IMR-90 (cell line): Measurements from ENCODE around the gene PRSS35. TPM values are rescaled to one million over a fixed set of nuclear protein-coding genes. Genes with fewer than 3 reads are reported as not detected.

Source experiments
- ATAC-seq: fragments of 200-7000 bp; cut with Tn5 transposase; 2 replicates; pipeline ENCODE4 v1.9.1; 2020; ENCODE audit warnings: low read depth, mild to moderate bottlenecking, moderate library complexity
- BruUV-seq: library from RNA; stranded (reverse); fragments of 400-500 nt; replicated peaks from 2 replicates; lab custom pipeline; 2021; lab: Mats Ljungman, UMichigan
- CTCF ChIA-PET: fragments of 300-600 bp; formaldehyde crosslinking; extraction: SDS; loops from one replicate; lab custom pipeline; 2021; ENCODE audit warnings: antibody characterized with exemption; lab: Yijun Ruan, JAX
- POLR2A ChIA-PET: fragments of 300-600 bp; sonication (Branson Sonifier 250); formaldehyde crosslinking; loops from one replicate; lab custom pipeline; 2022; ENCODE audit warnings: antibody characterized with exemption; ENCODE audit not compliant: unreplicated experiment; lab: Charles Lee
- DNase-seq: peaks from one replicate; pipeline ENCODE4 v3.0.0; 2013
- H2AFZ ChIP-seq: replicated peaks from 2 replicates; pipeline ENCODE3; 2013; ENCODE audit warnings: low read length, mild to moderate bottlenecking; ENCODE audit not compliant: poor library complexity
- H2AK5ac ChIP-seq: 2 replicates; pipeline ENCODE4 v1.6.1; 2013; ENCODE audit warnings: low read depth, low read length, inconsistent platforms
- H2AK9ac ChIP-seq: replicated peaks from 2 replicates; pipeline ENCODE3; 2013; ENCODE audit warnings: mild to moderate bottlenecking, low read depth, low read length, moderate library complexity; ENCODE audit not compliant: poor library complexity
- H2BK120ac ChIP-seq: 2 replicates; pipeline ENCODE4 v1.6.1; 2013; ENCODE audit warnings: low read depth, low read length, inconsistent platforms
- H2BK15ac ChIP-seq: 3 replicates; pipeline ENCODE4 v1.6.1; 2013; ENCODE audit warnings: low read depth, low read length, inconsistent platforms
- H2BK20ac ChIP-seq: 2 replicates; pipeline ENCODE4 v1.6.1; 2013; ENCODE audit warnings: low read depth, mild to moderate bottlenecking, inconsistent platforms, low read length, moderate library complexity
- H2BK5ac ChIP-seq: 2 replicates; pipeline ENCODE4 v1.6.1; 2013; ENCODE audit warnings: mild to moderate bottlenecking, low read depth, low read length, inconsistent platforms; ENCODE audit not compliant: poor library complexity, severe bottlenecking
- H3K14ac ChIP-seq: replicated peaks from 2 replicates; pipeline ENCODE4 v1.6.1; 2013; ENCODE audit warnings: low read depth, low read length, inconsistent platforms
- H3K18ac ChIP-seq: 2 replicates; pipeline ENCODE4 v1.6.1; 2013; ENCODE audit warnings: low read depth, low read length, control low read depth
- H3K23ac ChIP-seq: 2 replicates; pipeline ENCODE4 v1.6.1; 2013; ENCODE audit warnings: low read depth, low read length, inconsistent platforms
- H3K27ac ChIP-seq: 2 replicates; pipeline ENCODE4 v1.5.1; 2013; ENCODE audit warnings: mild to moderate bottlenecking, control low read depth, low read length; ENCODE audit not compliant: insufficient read depth
- H3K27me3 ChIP-seq: 2 replicates; pipeline ENCODE4 v1.6.1; 2013; ENCODE audit warnings: low read length; ENCODE audit not compliant: control insufficient read depth, insufficient read depth
- H3K36me3 ChIP-seq: 2 replicates; pipeline ENCODE4 v1.6.1; 2013; ENCODE audit warnings: low read length, mixed read lengths; ENCODE audit not compliant: control insufficient read depth, insufficient read depth
- H3K4ac ChIP-seq: 2 replicates; pipeline ENCODE4 v1.6.1; 2013; ENCODE audit warnings: low read depth, low read length, inconsistent platforms
- H3K4me1 ChIP-seq: 2 replicates; pipeline ENCODE4 v1.6.1; 2013; ENCODE audit warnings: low read length, mixed read lengths; ENCODE audit not compliant: control insufficient read depth, insufficient read depth
- H3K4me2 ChIP-seq: 2 replicates; pipeline ENCODE4 v1.6.1; 2013; ENCODE audit warnings: low read depth, mild to moderate bottlenecking, control low read depth, low read length, moderate library complexity
- H3K4me3 ChIP-seq: 2 replicates; pipeline ENCODE4 v1.5.1; 2013; ENCODE audit warnings: low read depth, mild to moderate bottlenecking, control low read depth, low read length, moderate library complexity; ENCODE audit not compliant: insufficient read depth
- H3K56ac ChIP-seq: 2 replicates; pipeline ENCODE4 v1.6.1; 2013; ENCODE audit warnings: low read length, inconsistent platforms; ENCODE audit not compliant: insufficient read depth; ENCODE audit errors: extremely low read depth
- H3K79me1 ChIP-seq, 2 experiments: 2 replicates each; pipeline ENCODE4 v1.6.1; 2013; ENCODE audit warnings: low read length in 2 of 2, inconsistent platforms in 1 of 2, low read depth in 1 of 2
- H3K9ac ChIP-seq: 2 replicates; pipeline ENCODE4 v1.6.1; 2013; ENCODE audit warnings: low read depth, low read length, control low read depth
- H3K9me1 ChIP-seq: 2 replicates; pipeline ENCODE4 v1.6.1; 2013; ENCODE audit warnings: low read length, inconsistent platforms; ENCODE audit not compliant: insufficient read depth
- H3K9me3 ChIP-seq: 2 replicates; pipeline ENCODE4 v1.6.1; 2013; ENCODE audit warnings: low read length; ENCODE audit not compliant: control insufficient read depth, insufficient read depth
- H4K20me1 ChIP-seq: 2 replicates; pipeline ENCODE4 v1.6.1; 2013; ENCODE audit warnings: low read length, inconsistent platforms; ENCODE audit not compliant: insufficient read depth
- H4K5ac ChIP-seq: 2 replicates; pipeline ENCODE4 v1.6.1; 2013; ENCODE audit warnings: mild to moderate bottlenecking, low read depth, low read length, control low read depth
- H4K8ac ChIP-seq, 2 experiments: 2 replicates each; pipeline ENCODE4 v1.6.1; 2013; ENCODE audit warnings: low read depth in 2 of 2, low read length in 2 of 2, control low read depth in 1 of 2, inconsistent platforms in 1 of 2
- H4K91ac ChIP-seq: 2 replicates; pipeline ENCODE4 v1.6.1; 2013; ENCODE audit warnings: low read depth, low read length, inconsistent platforms; ENCODE audit not compliant: insufficient read depth
- NFE2L2 ChIP-seq: fragments of 150-350 bp; IDR thresholded peaks from 2 replicates; pipeline ENCODE4 v1.6.1; 2016; ENCODE audit warnings: low read depth, mild to moderate bottlenecking, low read length
- RFX5 ChIP-seq: IDR thresholded peaks from 2 replicates; pipeline ENCODE4 v1.8.0; 2012; ENCODE audit warnings: low read depth, mild to moderate bottlenecking, low read length, moderate library complexity
- SMC3 ChIP-seq: fragments of 150-350 bp; IDR thresholded peaks from 2 replicates; pipeline ENCODE4 v1.6.1; 2016; ENCODE audit warnings: low read depth, mild to moderate bottlenecking, antibody characterized with exemption, low read length, moderate library complexity
- WGBS, 2 experiments: methylation state at CpG; one replicate each; pipeline versions ENCODE4 v1.1.5 to v1.1.7; 2013; ENCODE audit warnings: missing lambda C conversion rate in 2 of 2; ENCODE audit not compliant: insufficient read length in 1 of 2; ENCODE audit errors: extremely low coverage in 2 of 2; 5-methylcytosine and 5-hydroxymethylcytosine counted together
- dilution Hi-C: fragments of 300-500 bp; cut with HindIII; formaldehyde crosslinking; loops from one replicate; pipeline ENCODE4 v1.14.3; 2018; ENCODE audit warnings: low sequenced_read_pairs; ENCODE audit not compliant: unreplicated experiment
- in situ Hi-C: fragments of 300-500 bp; cut with MboI; formaldehyde crosslinking; loops from 3 replicates; pipeline ENCODE4 v1.14.3; 2019; ENCODE audit warnings: low sequenced_read_pairs, inconsistent platforms, mixed read lengths
- intact Hi-C: fragments of 100-400 bp; cut with micrococcal nuclease; formaldehyde crosslinking; loops from 2 replicates; pipeline ENCODE4 v1.10.0; 2022
- polyA plus RNA-seq, 3 experiments: library from polyadenylated mRNA; depleted of rRNA; stranded (reverse); fragments of >200 nt; gene quantifications; 2 replicates each; pipeline ENCODE4 v1.2.3, GENCODE V29; 2012; ENCODE audit warnings: low replicate concordance in 1 of 3
- total RNA-seq: library from RNA; depleted of rRNA; stranded (reverse); fragments of >200 nt; gene quantifications from 2 replicates; pipeline ENCODE4 v1.2.3, GENCODE V29; 2012
- TF ChIP-seq, protein P1 (sequence below): fragments of 150-350 bp; IDR thresholded peaks from 2 replicates; pipeline ENCODE4 v1.6.1; 2017; ENCODE audit warnings: mild to moderate bottlenecking, antibody characterized with exemption, low read length, low read depth

PRSS35 gene
- total and polyA plus RNA-seq, 2 of the 4 experiments (the other 2 are of a cell fraction), result 5.2 to 5.6 TPM

DNA sequence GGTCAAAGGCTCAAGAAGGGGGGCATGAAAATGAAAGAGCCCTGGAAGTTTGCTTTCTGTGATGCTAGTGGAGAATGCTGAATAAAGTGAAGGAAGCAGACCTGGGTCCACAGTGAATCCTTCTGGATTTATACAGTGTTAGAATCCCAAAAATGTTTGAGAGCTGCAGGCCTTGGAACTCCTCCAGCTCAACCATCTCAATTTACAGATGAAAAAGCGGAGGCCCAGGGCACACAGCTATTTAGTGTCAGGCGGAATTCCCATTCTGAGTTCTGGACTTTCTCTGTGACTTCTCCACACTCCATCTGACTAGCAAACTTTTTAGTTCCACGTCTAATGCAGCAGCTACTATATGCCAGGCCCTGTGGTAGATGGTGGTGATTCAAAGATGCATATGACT, 1.5 kb upstream of the PRSS35 start:
- no peak for ATAC-seq
- no peak overlapping the region for H4K5ac ChIP-seq
- H3K23ac ChIP-seq, result no peak overlapping the region
- H2AK5ac ChIP-seq, result no peak overlapping the region
- no peak overlapping the region for H2AK9ac ChIP-seq
- intact Hi-C loops (loop anchor here (1.0 to 10.0 kb wide), 4 partner anchors 78 to 1258 kb away; partner anchors contain the start of genes ME1 and TPBG), in situ Hi-C loops (loop anchor here (25.0 kb wide), 1 partner anchor 1248 kb away; no protein-coding TSS in a partner anchor), dilution Hi-C loops (loop anchor here (25.0 kb wide), 2 partner anchors 298 to 448 kb away; partner anchors contain the start of genes DOP1A and UBE3D)
- H3K36me3 ChIP-seq, result no peaks in the 10 kb centered on the region
- no peaks in the 10 kb centered on the region for H3K27me3 ChIP-seq
- H3K27ac ChIP-seq, result no peak overlapping the region
- no CpG with 5 or more reads among the region's 3 CpGs for WGBS, 2 experiments
- H4K8ac ChIP-seq, result no peak overlapping the region
- no peak for DNase-seq
- H3K4me3 ChIP-seq, result no peak overlapping the region
- TF ChIP-seq NFE2L2, result no peak
- no peak for TF ChIP-seq RFX5
- TF ChIP-seq, protein P1, sequence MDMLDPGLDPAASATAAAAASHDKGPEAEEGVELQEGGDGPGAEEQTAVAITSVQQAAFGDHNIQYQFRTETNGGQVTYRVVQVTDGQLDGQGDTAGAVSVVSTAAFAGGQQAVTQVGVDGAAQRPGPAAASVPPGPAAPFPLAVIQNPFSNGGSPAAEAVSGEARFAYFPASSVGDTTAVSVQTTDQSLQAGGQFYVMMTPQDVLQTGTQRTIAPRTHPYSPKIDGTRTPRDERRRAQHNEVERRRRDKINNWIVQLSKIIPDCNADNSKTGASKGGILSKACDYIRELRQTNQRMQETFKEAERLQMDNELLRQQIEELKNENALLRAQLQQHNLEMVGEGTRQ, result no peak
- TF ChIP-seq SMC3, result no peak
- no peak overlapping the region for H3K4ac ChIP-seq
- no peaks in the 10 kb centered on the region; the same call in 1 of the 2 replicates for H3K4me1 ChIP-seq
- H2BK20ac ChIP-seq, result no peak overlapping the region
- no peak overlapping the region for H2AFZ ChIP-seq
- no peak overlapping the region for H4K91ac ChIP-seq
- H3K79me1 ChIP-seq, result no peaks in the 10 kb centered on the region
- no peak overlapping the region for H3K14ac ChIP-seq
- no peak overlapping the region for H2BK5ac ChIP-seq
- no peak overlapping the region for H3K18ac ChIP-seq
- H3K56ac ChIP-seq, result no peak overlapping the region
- H3K9me1 ChIP-seq, result no peaks in the 10 kb centered on the region
- no peaks in the 10 kb centered on the region for H3K9me3 ChIP-seq
- ChIA-PET CTCF (interaction anchor here (0.6 to 7.0 kb wide), 5 partner anchors 94 to 767 kb away, joined by 4 to 74 read pairs (median 10); partner anchors contain the start of genes DOP1A and UBE3D), POLR2A (no interaction called here)
- no peaks in the 10 kb centered on the region for H4K20me1 ChIP-seq
- no peak overlapping the region for H2BK120ac ChIP-seq
- H2BK15ac ChIP-seq, result no peak overlapping the region
- no peak overlapping the region for H3K4me2 ChIP-seq
- no TSS peak for BruUV-seq
- no peak overlapping the region for H3K9ac ChIP-seq
